ENCODE measurements around the gene KCNN3.

KCNN3 gene

DNA sequence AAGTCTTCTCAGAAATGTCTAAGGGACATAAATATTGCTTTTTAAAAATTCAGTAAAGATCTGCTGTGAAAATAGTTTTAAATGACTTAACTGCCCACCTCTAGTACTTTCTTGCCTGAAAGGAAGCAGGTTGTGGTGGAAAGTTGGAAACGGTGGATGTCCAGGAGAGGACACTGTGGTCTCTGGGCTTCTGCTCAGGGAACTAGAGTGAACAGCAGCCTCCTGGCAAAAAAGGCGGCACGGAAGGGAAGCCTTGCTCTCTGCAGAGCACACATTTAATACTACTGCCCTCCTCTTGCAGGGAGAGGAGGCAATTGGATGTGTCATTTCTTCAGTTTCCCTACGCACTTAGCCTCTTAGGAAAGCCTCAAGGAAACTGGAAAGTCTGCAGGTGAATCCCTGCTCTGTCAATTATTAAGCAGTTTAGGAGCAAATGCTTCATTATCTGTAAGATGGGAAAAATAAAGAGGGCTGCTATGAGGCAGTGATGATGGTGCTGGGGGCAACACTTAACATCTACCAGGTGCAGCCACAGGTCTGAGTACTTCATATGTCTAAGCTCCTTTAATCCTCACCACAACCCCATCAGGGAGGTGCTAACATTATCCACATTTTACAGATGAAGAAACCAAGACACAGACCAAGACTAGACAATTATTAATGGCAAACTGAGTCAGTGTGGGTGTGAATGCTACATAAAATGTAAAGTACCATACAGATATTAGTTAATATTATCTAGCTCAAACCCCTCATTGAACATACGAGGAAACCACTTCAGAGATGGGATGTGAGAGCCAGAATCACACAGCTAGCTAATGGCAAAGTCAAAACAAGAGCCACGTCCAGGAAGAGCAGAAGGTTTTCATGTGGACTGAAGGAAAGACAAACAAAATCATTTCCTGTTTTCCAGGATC is 153.2 kb downstream of the KCNN3 start:
- ATAC-seq: no peak; the same call in 2 of the 3 replicates

DNA sequence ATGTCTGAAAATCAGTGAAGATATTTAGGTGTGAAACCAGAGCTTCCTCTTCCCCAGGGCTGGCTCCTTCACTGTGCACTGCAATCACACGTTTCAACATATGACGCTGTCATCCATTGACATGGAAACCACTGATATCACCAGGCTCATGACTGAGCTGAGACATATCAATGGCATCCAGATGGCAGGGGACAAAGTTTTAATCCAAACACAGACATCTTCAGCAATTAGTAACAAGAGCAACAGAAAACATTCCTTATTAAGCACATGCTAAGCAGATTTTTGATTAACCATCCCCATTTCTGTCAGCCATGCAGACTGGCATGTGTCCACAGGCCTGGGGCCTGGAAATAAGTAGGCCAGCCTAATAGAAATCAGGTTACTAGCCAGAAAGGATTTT is 154.1 kb downstream of the KCNN3 start:
- TF ChIP-seq TCF4 (CRISPR knock-in tag; IDR thresholded peaks at IDR 0.05; ENCODE audit: borderline replicate concordance) (peak; percentile 73; the same call in 1 of the 2 replicates), BACH2 (CRISPR knock-in tag; IDR thresholded peaks at IDR 0.05; ENCODE audit: borderline replicate concordance) (no peak)
- ATAC-seq: no peak; the same call in 2 of the 3 replicates

More for the DNA sequence above, 153.2 kb downstream of the KCNN3 start:
- TF ChIP-seq ZNF8 (CRISPR knock-in tag; IDR thresholded peaks at IDR 0.05) (no peak), BACH2 (CRISPR knock-in tag; IDR thresholded peaks at IDR 0.05; ENCODE audit: borderline replicate concordance) (no peak), ARNTL (CRISPR knock-in tag; IDR thresholded peaks at IDR 0.05; ENCODE audit: borderline replicate concordance, low read depth) (no peak), ESRRG (CRISPR knock-in tag; IDR thresholded peaks at IDR 0.05) (no peak), CSDC2 (CRISPR knock-in tag; IDR thresholded peaks at IDR 0.05) (no peak), ZC3H10 (CRISPR knock-in tag; IDR thresholded peaks at IDR 0.05) (no peak), TOX (CRISPR knock-in tag; IDR thresholded peaks at IDR 0.05; ENCODE audit: borderline replicate concordance) (no peak), SNAI2 (CRISPR knock-in tag; IDR thresholded peaks at IDR 0.05) (no peak)
- TF ChIP-seq, protein P1, sequence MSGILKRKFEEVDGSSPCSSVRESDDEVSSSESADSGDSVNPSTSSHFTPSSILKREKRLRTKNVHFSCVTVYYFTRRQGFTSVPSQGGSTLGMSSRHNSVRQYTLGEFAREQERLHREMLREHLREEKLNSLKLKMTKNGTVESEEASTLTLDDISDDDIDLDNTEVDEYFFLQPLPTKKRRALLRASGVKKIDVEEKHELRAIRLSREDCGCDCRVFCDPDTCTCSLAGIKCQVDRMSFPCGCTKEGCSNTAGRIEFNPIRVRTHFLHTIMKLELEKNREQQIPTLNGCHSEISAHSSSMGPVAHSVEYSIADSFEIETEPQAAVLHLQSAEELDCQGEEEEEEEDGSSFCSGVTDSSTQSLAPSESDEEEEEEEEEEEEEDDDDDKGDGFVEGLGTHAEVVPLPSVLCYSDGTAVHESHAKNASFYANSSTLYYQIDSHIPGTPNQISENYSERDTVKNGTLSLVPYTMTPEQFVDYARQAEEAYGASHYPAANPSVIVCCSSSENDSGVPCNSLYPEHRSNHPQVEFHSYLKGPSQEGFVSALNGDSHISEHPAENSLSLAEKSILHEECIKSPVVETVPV (CRISPR knock-in tag; IDR thresholded peaks at IDR 0.05): no peak
- TF ChIP-seq, protein P2, sequence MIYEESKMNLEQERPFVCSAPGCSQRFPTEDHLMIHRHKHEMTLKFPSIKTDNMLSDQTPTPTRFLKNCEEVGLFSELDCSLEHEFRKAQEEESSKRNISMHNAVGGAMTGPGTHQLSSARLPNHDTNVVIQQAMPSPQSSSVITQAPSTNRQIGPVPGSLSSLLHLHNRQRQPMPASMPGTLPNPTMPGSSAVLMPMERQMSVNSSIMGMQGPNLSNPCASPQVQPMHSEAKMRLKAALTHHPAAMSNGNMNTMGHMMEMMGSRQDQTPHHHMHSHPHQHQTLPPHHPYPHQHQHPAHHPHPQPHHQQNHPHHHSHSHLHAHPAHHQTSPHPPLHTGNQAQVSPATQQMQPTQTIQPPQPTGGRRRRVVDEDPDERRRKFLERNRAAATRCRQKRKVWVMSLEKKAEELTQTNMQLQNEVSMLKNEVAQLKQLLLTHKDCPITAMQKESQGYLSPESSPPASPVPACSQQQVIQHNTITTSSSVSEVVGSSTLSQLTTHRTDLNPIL (CRISPR knock-in tag; IDR thresholded peaks at IDR 0.05; ENCODE audit: low read depth): no peak

DNA sequence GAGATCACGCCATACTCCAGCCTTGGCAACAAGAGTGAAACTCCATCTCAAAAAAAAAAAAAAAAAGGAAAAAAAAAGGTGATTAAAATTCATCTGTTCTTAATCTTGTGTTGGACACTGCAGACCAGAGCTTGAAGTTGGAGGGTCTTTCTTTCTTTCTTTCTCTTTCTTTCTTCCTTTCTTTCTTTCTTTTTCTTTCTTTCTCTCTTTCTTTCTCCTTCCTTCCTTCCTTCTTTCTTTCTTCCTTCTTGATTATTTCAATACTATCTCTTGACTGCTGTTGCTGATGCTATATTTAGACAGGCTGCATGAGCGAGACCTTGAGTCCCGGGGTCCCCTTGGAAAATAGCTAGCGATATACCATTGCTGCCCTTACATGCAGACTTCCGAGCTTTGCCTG is 154.7 kb downstream of the KCNN3 start:
- TF ChIP-seq ZFP30 (CRISPR knock-in tag; IDR thresholded peaks at IDR 0.05): no peak
- TF ChIP-seq, protein P1 (CRISPR knock-in tag; IDR thresholded peaks at IDR 0.05): no peak
- TF ChIP-seq GLIS3 (CRISPR knock-in tag; IDR thresholded peaks at IDR 0.05): no peak
- no peak for TF ChIP-seq SNAI2 (CRISPR knock-in tag; IDR thresholded peaks at IDR 0.05)
- TF ChIP-seq ZNF8 (CRISPR knock-in tag; IDR thresholded peaks at IDR 0.05): no peak
- no peak for TF ChIP-seq TCF4 (CRISPR knock-in tag; IDR thresholded peaks at IDR 0.05; ENCODE audit: borderline replicate concordance)
- no peak for TF ChIP-seq PPARA (CRISPR knock-in tag; IDR thresholded peaks at IDR 0.05; ENCODE audit: borderline replicate concordance)
- TF ChIP-seq, protein P3, sequence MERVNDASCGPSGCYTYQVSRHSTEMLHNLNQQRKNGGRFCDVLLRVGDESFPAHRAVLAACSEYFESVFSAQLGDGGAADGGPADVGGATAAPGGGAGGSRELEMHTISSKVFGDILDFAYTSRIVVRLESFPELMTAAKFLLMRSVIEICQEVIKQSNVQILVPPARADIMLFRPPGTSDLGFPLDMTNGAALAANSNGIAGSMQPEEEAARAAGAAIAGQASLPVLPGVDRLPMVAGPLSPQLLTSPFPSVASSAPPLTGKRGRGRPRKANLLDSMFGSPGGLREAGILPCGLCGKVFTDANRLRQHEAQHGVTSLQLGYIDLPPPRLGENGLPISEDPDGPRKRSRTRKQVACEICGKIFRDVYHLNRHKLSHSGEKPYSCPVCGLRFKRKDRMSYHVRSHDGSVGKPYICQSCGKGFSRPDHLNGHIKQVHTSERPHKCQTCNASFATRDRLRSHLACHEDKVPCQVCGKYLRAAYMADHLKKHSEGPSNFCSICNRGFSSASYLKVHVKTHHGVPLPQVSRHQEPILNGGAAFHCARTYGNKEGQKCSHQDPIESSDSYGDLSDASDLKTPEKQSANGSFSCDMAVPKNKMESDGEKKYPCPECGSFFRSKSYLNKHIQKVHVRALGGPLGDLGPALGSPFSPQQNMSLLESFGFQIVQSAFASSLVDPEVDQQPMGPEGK (CRISPR knock-in tag; IDR thresholded peaks at IDR 0.05; ENCODE audit: borderline replicate concordance): no peak
- no peak for TF ChIP-seq BACH2 (CRISPR knock-in tag; IDR thresholded peaks at IDR 0.05; ENCODE audit: borderline replicate concordance)
- TF ChIP-seq RARB (CRISPR knock-in tag; IDR thresholded peaks at IDR 0.05): no peak
- no peak for TF ChIP-seq OSR1 (CRISPR knock-in tag; IDR thresholded peaks at IDR 0.05)
- TF ChIP-seq ZNF565 (CRISPR knock-in tag; conservative IDR thresholded peaks at IDR 0.05; ENCODE audit: low read depth): no peak
- TF ChIP-seq ESRRG (CRISPR knock-in tag; IDR thresholded peaks at IDR 0.05): no peak
- no peak for TF ChIP-seq ZFP3 (CRISPR knock-in tag; IDR thresholded peaks at IDR 0.05)
- TF ChIP-seq, protein P4, sequence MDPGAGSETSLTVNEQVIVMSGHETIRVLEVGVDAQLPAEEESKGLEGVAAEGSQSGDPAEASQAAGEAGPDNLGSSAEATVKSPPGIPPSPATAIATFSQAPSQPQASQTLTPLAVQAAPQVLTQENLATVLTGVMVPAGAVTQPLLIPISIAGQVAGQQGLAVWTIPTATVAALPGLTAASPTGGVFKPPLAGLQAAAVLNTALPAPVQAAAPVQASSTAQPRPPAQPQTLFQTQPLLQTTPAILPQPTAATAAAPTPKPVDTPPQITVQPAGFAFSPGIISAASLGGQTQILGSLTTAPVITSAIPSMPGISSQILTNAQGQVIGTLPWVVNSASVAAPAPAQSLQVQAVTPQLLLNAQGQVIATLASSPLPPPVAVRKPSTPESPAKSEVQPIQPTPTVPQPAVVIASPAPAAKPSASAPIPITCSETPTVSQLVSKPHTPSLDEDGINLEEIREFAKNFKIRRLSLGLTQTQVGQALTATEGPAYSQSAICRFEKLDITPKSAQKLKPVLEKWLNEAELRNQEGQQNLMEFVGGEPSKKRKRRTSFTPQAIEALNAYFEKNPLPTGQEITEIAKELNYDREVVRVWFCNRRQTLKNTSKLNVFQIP (CRISPR knock-in tag; IDR thresholded peaks at IDR 0.05; ENCODE audit: borderline replicate concordance, low read depth): no peak
- TF ChIP-seq, protein P2 (CRISPR knock-in tag; IDR thresholded peaks at IDR 0.05; ENCODE audit: low read depth): no peak
- TF ChIP-seq ARNTL (CRISPR knock-in tag; IDR thresholded peaks at IDR 0.05; ENCODE audit: borderline replicate concordance, low read depth): no peak
- no peak for TF ChIP-seq ISL1 (CRISPR knock-in tag; IDR thresholded peaks at IDR 0.05)
- TF ChIP-seq TOX (CRISPR knock-in tag; IDR thresholded peaks at IDR 0.05; ENCODE audit: borderline replicate concordance): no peak
- TF ChIP-seq CSDC2 (CRISPR knock-in tag; IDR thresholded peaks at IDR 0.05): no peak
- no peak for ATAC-seq

Measured in SK-N-SH treated with all-trans-retinoic acid at 6 μM for 48 hours (cell line).